Body of pancreas (tissue), 4 donors: ENCODE data around the gene CYP2D6. TPM values are rescaled to one million over a fixed set of nuclear protein-coding genes. Genes with fewer than 3 reads are reported as not detected.
"Not testable (repeated sequence)": the region's sequence is repeated elsewhere in the genome, so short reads cannot be mapped to it uniquely, and the experiment has no call there.

ENCODE experiments used
- ATAC-seq: fragments of 150-250 bp; one replicate; pipeline ENCODE4 v1.9.1; 2016
- DNase-seq, 4 donors: peaks; one replicate each; pipeline ENCODE4 v3.0.0-alpha.2; 2019
- H3K27ac ChIP-seq, 4 donors: fragments of 200-600 bp; sonication (generic); 1 replicate in 3 of 4; 2 replicates in 1 of 4; pipeline versions ENCODE4 v1.5.1 to v1.6.1; 2016 to 2019; ENCODE audit warnings: mild to moderate bottlenecking in 1 of 4, mixed read lengths in 1 of 4, moderate library complexity in 1 of 4
- H3K27me3 ChIP-seq, 2 donors: fragments of 200-600 bp; sonication (generic); one replicate each; pipeline ENCODE4 v1.6.0; 2016; ENCODE audit warnings: mild to moderate bottlenecking in 1 of 2
- H3K36me3 ChIP-seq, 2 donors: fragments of 200-600 bp; sonication (generic); replicated peaks in 1 of 2; 2 replicates each; pipeline ENCODE4 v1.5.1; 2016; ENCODE audit warnings: low read depth in 2 of 2; ENCODE audit not compliant: insufficient read depth in 1 of 2
- H3K4me1 ChIP-seq: fragments of 200-600 bp; sonication (generic); one replicate; pipeline ENCODE4 v1.6.0; 2016
- H3K4me3 ChIP-seq, 2 donors: fragments of 200-600 bp; sonication (generic); 1 replicate in 1 of 2; 2 replicates in 1 of 2; pipeline ENCODE4 v1.5.1; 2016 to 2019
- H3K9me3 ChIP-seq, 3 donors: fragments of 200-600 bp; sonication (generic); 1 replicate in 2 of 3; 2 replicates in 1 of 3; pipeline ENCODE4 v1.5.1; 2016
- CTCF ChIP-seq, 7 experiments: fragments of 450-650 bp in 4 of 7; fragments of 200-600 bp in 3 of 7; sonication (generic) in 3 of 7; IDR thresholded peaks; one replicate each; pipeline ENCODE4 v1.5.1; 2016 to 2019; ENCODE audit warnings: antibody characterized with exemption in 7 of 7
- POLR2A ChIP-seq, 3 donors: fragments of 450-650 bp; IDR thresholded peaks; one replicate each; pipeline ENCODE4 v1.6.1; 2016; ENCODE audit warnings: antibody characterized with exemption in 3 of 3, mild to moderate bottlenecking in 2 of 3
- WGBS, 2 donors: methylation state at CpG; one replicate each; pipeline ENCODE4 v1.1.5; 2017; 5-methylcytosine and 5-hydroxymethylcytosine counted together
- intact Hi-C: fragments of 100-400 bp; cut with DNase I; formaldehyde crosslinking; loops from one replicate; pipeline ENCODE4 v1.15.1; 2023
- total RNA-seq, 2 donors: library from RNA; depleted of rRNA; stranded (reverse); fragments of >200 nt; gene quantifications; one replicate each; pipeline ENCODE4 v1.1.0, GENCODE V29; 2016

Gene CYP2D6
- total RNA-seq, 2 donors from 2014 or later, result 0.52 to 2.0 TPM

- Histone ChIP-seq H3K36me3 (no peaks in the 10 kb centered on the region), H3K27me3 (no peaks in the 10 kb centered on the region), H3K4me1 (no peaks in the 10 kb centered on the region), H3K9me3 (no peaks in the 10 kb centered on the region), H3K4me3 (no peak overlapping the region), H3K27ac (no peak overlapping the region)
- intact Hi-C loops, result no loop called here
- DNase-seq, result no peak
- ATAC-seq, result no peak
- TF ChIP-seq CTCF (IDR thresholded peaks at IDR 0.05) (no peak), POLR2A (IDR thresholded peaks at IDR 0.05) (no peak)
- WGBS, 2 donors, result 63 to 84% methylated on average over 1 to 2 of the region's 2 CpGs
These were observed 8.4 kb upstream of the CYP2D6 start for GRCh38 chr22:42138972-42139371.

GRCh38 chr22:42138122-42138770, 7.6 kb upstream of the CYP2D6 start:
- 89 to 100% methylated on average over 6 to 19 of the region's 31 CpGs for WGBS, 2 donors
- Histone ChIP-seq H3K36me3 (no peaks in the 10 kb centered on the region), H3K27ac (no peak overlapping the region), H3K4me1 (no peaks in the 10 kb centered on the region), H3K4me3 (no peak overlapping the region), H3K27me3 (no peaks in the 10 kb centered on the region), H3K9me3 (no peaks in the 10 kb centered on the region)
- no peak for TF ChIP-seq POLR2A (IDR thresholded peaks at IDR 0.05)
- TF ChIP-seq CTCF (IDR thresholded peaks at IDR 0.05), result no peak
- DNase-seq (no peak), ATAC-seq (no peak)
- intact Hi-C loops, result no loop called here

- DNase-seq, H3K9me3 ChIP-seq, H3K4me1 ChIP-seq, H3K36me3 ChIP-seq, H3K4me3 ChIP-seq, intact Hi-C loops, H3K27me3 ChIP-seq, ATAC-seq, H3K27ac ChIP-seq: not testable (repeated sequence)
- WGBS, 2 donors, result no CpG with 5 or more reads among the region's 4 CpGs
These were observed 5.1 kb upstream of the CYP2D6 start for GRCh38 chr22:42135688-42136087.

- intact Hi-C loops, result no loop called here
- Histone ChIP-seq H3K4me3 (no peak overlapping the region), H3K36me3 (no peaks in the 10 kb centered on the region), H3K27me3 (no peaks in the 10 kb centered on the region), H3K27ac (no peak overlapping the region), H3K4me1 (no peaks in the 10 kb centered on the region), H3K9me3 (no peaks in the 10 kb centered on the region)
- 68 to 73% methylated on average over 18 to 24 of the region's 24 CpGs for WGBS, 2 donors
- TF ChIP-seq POLR2A (IDR thresholded peaks at IDR 0.05), result no peak
- TF ChIP-seq CTCF (IDR thresholded peaks at IDR 0.05), result no peak
- ATAC-seq, result no peak
- no peak for DNase-seq
These were observed 3.8 kb upstream of the CYP2D6 start for GRCh38 chr22:42134100-42135020.

GRCh38 chr22:42132457-42132856, 1.8 kb upstream of the CYP2D6 start:
- intact Hi-C loops, result no loop called here
- WGBS, 2 donors, result 81 to 84% methylated on average over 5 to 13 of the region's 13 CpGs
- Histone ChIP-seq H3K9me3 (no peaks in the 10 kb centered on the region), H3K4me3 (no peak overlapping the region), H3K4me1 (peaks cover 6% of the 10 kb centered on the region), H3K36me3 (no peaks in the 10 kb centered on the region), H3K27me3 (no peaks in the 10 kb centered on the region), H3K27ac (no peak overlapping the region)
- TF ChIP-seq CTCF (IDR thresholded peaks at IDR 0.05) (no peak), POLR2A (IDR thresholded peaks at IDR 0.05) (no peak)
- ATAC-seq (no peak), DNase-seq (no peak)
